Brain microvascular endothelial cell (primary cell): ENCODE results near the gene CCNI.
A peak's percentile ranks its signal among the peaks of the same experiment; 100 is the strongest.

Source experiments
- DNase-seq: peaks from one replicate; pipeline ENCODE4 v3.0.0-alpha.2; 2020
- H3K27ac ChIP-seq: fragments of 250-450 bp; sonication (Bioruptor Pico); 2 replicates; pipeline ENCODE4 v1.5.1; 2020; ENCODE audit warnings: mild to moderate bottlenecking, moderate library complexity
- H3K27me3 ChIP-seq: fragments of 250-450 bp; sonication (Bioruptor Pico); replicated peaks from 2 replicates; pipeline ENCODE4 v1.5.1; 2020; ENCODE audit warnings: mild to moderate bottlenecking
- H3K36me3 ChIP-seq: fragments of 250-450 bp; sonication (Bioruptor Pico); replicated peaks from 2 replicates; pipeline ENCODE4 v1.5.1; 2020; ENCODE audit warnings: mild to moderate bottlenecking
- H3K4me3 ChIP-seq: 2 replicates; pipeline ENCODE4 v1.5.1; 2011; ENCODE audit warnings: low read depth, mild to moderate bottlenecking, control low read depth, low read length, moderate library complexity
- in situ Hi-C: cut with HindIII; loops from 2 replicates; pipeline ENCODE4 v1.10.0; 2017; ENCODE audit warnings: low sequenced_read_pairs, low pct_ligation_motif_present
- TF ChIP-seq, protein P1 (sequence below): IDR thresholded peaks from 2 replicates; pipeline ENCODE4 v1.5.1; 2011; ENCODE audit warnings: low read depth, mild to moderate bottlenecking, moderate library complexity, low read length, control low read depth, inconsistent platforms; ENCODE audit errors: missing control alignments

The CCNI gene, protein sequence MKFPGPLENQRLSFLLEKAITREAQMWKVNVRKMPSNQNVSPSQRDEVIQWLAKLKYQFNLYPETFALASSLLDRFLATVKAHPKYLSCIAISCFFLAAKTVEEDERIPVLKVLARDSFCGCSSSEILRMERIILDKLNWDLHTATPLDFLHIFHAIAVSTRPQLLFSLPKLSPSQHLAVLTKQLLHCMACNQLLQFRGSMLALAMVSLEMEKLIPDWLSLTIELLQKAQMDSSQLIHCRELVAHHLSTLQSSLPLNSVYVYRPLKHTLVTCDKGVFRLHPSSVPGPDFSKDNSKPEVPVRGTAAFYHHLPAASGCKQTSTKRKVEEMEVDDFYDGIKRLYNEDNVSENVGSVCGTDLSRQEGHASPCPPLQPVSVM

DNA sequence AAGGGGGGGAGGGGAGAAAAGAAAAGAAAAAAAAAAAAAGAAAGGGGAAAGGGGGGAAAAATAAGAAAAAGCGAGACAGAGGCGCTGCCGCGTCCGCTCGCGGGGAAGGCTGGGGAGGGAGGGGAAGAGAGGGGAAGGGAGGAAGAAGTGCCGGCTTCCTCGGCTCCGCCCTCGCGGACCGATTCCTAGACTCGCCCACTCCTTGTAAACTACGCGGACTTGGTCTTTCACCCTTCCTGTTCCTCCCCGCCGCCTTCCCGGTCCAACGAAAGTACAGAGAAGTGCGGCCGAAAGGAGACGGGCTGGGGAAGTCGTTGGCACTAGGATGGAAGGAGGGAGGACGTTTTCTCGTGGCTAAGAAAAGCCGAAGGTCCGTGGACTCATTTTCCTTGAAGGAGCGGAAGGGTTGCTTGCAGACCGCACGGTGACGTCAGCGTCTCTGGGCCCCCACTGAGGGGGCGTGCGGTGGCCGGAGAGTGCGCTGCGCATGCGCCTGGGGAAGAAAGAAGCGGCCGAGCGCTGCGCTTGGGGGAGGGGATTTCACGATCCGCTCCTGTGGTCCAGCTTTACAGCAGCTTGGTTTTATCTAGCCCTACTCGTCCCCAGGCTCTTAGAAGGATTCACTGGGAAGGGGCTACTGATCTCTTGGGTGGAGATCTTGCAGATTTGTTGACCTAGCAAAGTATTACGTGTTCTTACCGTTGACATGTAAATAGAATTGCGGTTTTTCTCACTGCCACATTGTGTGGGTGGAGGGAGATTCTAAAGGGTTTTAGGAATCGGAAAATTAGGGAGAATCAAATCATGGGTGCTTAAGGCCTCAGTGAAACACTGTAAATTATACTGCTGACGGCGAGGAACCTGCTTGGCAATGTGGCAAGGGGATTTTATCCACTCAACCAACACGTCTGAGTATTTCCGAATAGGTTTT, at the start of gene CCNI:
CCNI (minus strand) TSS at position 121 of the 931 bp plus-strand sequence. CDS start 9,627 bp downstream, outside the sequence.
- in situ Hi-C loops = no loop called here
- Histone ChIP-seq H3K27me3 (no peaks in the 10 kb centered on the region), H3K27ac (peak within 1 kb of the TSS; percentile 100), H3K4me3 (peak within 1 kb of the TSS; percentile 81), H3K36me3 (no peaks in the 10 kb centered on the region)
- TF ChIP-seq, protein P1, sequence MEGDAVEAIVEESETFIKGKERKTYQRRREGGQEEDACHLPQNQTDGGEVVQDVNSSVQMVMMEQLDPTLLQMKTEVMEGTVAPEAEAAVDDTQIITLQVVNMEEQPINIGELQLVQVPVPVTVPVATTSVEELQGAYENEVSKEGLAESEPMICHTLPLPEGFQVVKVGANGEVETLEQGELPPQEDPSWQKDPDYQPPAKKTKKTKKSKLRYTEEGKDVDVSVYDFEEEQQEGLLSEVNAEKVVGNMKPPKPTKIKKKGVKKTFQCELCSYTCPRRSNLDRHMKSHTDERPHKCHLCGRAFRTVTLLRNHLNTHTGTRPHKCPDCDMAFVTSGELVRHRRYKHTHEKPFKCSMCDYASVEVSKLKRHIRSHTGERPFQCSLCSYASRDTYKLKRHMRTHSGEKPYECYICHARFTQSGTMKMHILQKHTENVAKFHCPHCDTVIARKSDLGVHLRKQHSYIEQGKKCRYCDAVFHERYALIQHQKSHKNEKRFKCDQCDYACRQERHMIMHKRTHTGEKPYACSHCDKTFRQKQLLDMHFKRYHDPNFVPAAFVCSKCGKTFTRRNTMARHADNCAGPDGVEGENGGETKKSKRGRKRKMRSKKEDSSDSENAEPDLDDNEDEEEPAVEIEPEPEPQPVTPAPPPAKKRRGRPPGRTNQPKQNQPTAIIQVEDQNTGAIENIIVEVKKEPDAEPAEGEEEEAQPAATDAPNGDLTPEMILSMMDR = no peak
- peak; percentile 95 for DNase-seq

DNA sequence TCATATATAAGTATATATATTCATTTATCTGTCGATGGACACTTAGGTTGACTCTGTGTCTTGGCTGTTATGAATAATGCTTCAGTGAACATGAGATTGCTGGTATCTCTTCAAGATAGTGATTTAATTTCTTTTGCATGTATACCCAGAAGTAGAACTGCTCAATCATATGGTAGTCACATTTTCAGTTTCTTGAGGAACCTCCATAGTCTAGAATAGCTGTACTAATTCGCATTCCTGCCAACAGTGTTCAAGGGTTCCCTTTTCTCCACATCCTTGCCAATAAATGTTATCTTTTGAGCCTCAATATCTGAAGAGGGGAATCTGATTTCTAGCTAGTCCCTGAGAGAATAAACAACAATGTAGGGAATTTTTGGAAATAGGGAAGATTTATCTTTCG, 48.8 kb upstream of the CCNI start:
- no peak overlapping the region for H3K4me3 ChIP-seq
- DNase-seq = no peak
- peaks cover 3% of the 10 kb centered on the region for H3K27me3 ChIP-seq
- no peaks in the 10 kb centered on the region for H3K36me3 ChIP-seq
- no peak overlapping the region for H3K27ac ChIP-seq
- in situ Hi-C loops = no loop called here
- TF ChIP-seq, protein P1 = no peak

DNA sequence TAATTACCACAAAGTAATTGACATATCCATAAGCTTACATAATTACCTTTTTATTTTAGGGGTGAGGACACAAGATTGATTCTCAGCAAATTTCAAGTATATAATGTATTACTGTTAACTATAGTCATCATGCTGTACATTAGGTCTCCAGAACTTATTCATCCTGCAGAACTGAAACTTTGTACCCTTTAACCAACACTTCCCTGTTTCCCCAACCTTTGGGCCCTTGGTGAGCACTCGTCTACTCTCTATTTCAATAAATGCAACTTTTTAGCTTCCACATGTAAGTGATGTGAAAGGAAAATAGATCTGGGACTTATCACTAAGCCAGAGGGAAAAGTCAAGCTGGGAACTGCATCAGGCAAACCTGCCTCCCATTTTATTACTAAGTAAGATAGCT, 47.6 kb upstream of the CCNI start:
- Histone ChIP-seq H3K4me3 (no peak overlapping the region), H3K27me3 (peaks cover 3% of the 10 kb centered on the region), H3K27ac (no peak overlapping the region), H3K36me3 (no peaks in the 10 kb centered on the region)
- in situ Hi-C loops = no loop called here
- TF ChIP-seq, protein P1 = no peak
- DNase-seq = no peak

DNA sequence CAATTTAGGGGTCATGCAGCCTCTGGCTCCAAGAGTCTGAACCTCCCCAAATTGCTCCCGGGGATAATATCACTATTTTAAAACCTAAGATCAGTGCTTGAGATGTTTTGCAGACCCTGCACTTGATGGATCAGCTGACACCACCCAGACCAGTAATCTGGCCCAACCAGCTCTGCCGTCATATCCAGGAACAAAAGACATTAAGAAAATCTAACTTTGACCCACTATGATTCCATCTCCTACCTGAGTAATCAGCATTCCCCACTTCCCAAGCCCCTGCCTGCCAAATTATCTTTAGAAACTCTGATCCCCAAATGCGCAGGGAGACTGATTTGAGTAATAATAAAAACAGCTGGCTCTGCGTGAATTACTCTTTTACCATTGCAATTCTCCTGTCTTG, 46.9 kb upstream of the CCNI start:
- Histone ChIP-seq H3K27me3 (peaks cover 3% of the 10 kb centered on the region), H3K27ac (no peak overlapping the region), H3K36me3 (no peaks in the 10 kb centered on the region), H3K4me3 (no peak overlapping the region)
- TF ChIP-seq, protein P1 = no peak
- no peak for DNase-seq
- in situ Hi-C loops = no loop called here

DNA sequence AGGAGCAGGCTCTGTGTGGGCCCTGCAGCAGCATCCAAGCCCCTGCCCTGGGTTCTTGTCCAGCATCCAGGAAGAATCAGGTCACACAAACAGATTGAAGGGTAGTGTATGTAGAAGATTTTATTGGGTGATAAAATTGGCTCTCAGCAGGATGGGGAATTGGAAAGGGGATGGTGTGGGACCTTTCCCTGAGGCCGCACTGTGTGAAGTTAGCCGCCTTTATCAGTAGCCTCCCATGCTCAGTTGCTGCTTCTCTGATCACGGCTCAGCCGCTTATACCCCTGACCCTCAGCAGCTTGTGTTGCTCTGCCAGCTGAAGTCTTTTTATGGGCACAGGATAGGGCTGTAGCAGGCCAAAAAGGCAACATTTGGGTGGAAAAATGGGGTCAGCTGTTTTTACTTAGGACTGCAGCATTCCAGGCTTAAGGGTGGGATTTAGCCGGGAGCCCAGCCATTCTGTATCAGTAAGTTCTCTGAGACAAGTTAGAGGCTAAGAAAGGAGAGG, 46.0 kb upstream of the CCNI start:
- in situ Hi-C loops = no loop called here
- DNase-seq = no peak

More for the DNA sequence above, 46.0 kb upstream of the CCNI start:
- H3K4me3 ChIP-seq = no peak overlapping the region
- H3K36me3 ChIP-seq = no peaks in the 10 kb centered on the region
- no peak overlapping the region for H3K27ac ChIP-seq
- peaks cover 3% of the 10 kb centered on the region for H3K27me3 ChIP-seq
- TF ChIP-seq, protein P1 = no peak
